ENCODE results near the gene ASPN. TPM values are rescaled to one million over a fixed set of nuclear protein-coding genes. Genes with fewer than 3 reads are reported as not detected.
A peak's percentile ranks its signal among the peaks of the same experiment; 100 is the strongest.

The ASPN gene
- total RNA-seq, 6 donors from 2014 or later: 3.2 to 9.6 (median 5.8) TPM; not detected in 1

DNA sequence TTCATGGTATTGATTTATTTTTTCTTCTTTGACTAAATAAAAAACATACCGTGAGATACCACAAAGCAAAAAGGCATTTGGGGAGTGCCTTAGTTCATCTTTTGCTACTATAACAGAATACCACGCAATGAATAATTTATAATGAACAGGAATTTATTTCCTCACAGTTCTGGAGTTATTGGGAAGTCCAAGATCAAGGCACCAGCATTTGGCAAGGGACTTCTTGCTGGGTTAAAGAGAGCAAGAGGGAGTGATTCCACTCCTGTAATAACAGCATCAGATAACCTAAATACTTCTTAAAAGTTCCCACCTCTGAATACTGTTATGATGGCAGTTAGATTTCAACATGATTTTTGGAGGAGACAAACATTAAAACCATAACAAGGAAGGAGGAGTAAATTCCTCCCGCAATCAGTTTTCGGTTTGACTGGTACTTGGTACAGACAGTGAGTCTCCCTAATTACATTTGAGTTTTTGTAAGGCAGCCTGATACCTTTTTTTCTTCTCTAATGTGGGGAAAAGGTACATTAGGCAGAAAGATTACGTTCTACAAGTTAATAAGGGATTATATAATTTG is 49.2 kb downstream of the ASPN start:
- 89 to 93% methylated on average over 5 of the region's 5 CpGs for WGBS, 2 donors
- H3K27me3 ChIP-seq: no peaks in the 10 kb centered on the region

GRCh38 chr9:92432350-92432749 is 50.0 kb downstream of the ASPN start:
- 80 to 88% methylated on average over 5 of the region's 5 CpGs for WGBS, 2 donors
- no peak for ATAC-seq (ENCODE audit: low FRiP score in 2 of 2)

More for the DNA sequence above, 49.2 kb downstream of the ASPN start:
- DNase-seq: no peak
- Histone ChIP-seq H3K27ac (no peak overlapping the region), H3K36me3 (no peaks in the 10 kb centered on the region), H3K4me1 (no peaks in the 10 kb centered on the region), H3K4me3 (no peak overlapping the region), H3K9me3 (no peaks in the 10 kb centered on the region)
- no peak for TF ChIP-seq EP300 (IDR thresholded peaks at IDR 0.05)
- no peak for TF ChIP-seq POLR2A (IDR thresholded peaks at IDR 0.05)
- TF ChIP-seq, protein P1, sequence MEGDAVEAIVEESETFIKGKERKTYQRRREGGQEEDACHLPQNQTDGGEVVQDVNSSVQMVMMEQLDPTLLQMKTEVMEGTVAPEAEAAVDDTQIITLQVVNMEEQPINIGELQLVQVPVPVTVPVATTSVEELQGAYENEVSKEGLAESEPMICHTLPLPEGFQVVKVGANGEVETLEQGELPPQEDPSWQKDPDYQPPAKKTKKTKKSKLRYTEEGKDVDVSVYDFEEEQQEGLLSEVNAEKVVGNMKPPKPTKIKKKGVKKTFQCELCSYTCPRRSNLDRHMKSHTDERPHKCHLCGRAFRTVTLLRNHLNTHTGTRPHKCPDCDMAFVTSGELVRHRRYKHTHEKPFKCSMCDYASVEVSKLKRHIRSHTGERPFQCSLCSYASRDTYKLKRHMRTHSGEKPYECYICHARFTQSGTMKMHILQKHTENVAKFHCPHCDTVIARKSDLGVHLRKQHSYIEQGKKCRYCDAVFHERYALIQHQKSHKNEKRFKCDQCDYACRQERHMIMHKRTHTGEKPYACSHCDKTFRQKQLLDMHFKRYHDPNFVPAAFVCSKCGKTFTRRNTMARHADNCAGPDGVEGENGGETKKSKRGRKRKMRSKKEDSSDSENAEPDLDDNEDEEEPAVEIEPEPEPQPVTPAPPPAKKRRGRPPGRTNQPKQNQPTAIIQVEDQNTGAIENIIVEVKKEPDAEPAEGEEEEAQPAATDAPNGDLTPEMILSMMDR (IDR thresholded peaks at IDR 0.05): no peak
- no peak for TF ChIP-seq POLR2AphosphoS5 (IDR thresholded peaks at IDR 0.05)
- no peak for ATAC-seq (ENCODE audit: low FRiP score in 2 of 2)

DNA sequence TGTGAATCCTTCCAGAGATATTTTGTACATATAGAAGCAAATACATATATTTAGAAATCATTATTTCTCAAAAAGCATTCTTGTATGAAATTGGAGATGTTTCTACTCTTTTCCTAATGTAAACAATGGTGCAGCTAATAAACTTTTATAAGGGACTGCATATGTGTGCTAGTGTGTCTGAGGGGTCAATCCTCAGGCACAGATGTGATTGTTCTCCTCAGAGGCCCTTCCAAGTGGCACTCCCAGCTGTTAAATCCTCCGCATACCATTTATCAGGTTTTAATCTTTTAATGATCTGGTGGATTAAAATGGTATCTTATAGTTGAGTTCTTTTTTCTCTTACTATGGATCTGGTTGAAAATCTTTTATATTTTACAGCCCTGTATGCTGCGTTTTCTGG is 52.5 kb downstream of the ASPN start:
- 68 to 100% methylated on average over 2 of the region's 2 CpGs for WGBS, 2 donors
- ATAC-seq (ENCODE audit: low FRiP score in 2 of 2) (no peak), DNase-seq (no peak)
- Histone ChIP-seq H3K27ac (no peak overlapping the region), H3K36me3 (no peaks in the 10 kb centered on the region), H3K9me3 (no peaks in the 10 kb centered on the region), H3K4me1 (no peaks in the 10 kb centered on the region), H3K27me3 (no peaks in the 10 kb centered on the region), H3K4me3 (no peak overlapping the region)
- TF ChIP-seq, protein P1 (IDR thresholded peaks at IDR 0.05): no peak
- TF ChIP-seq EP300 (IDR thresholded peaks at IDR 0.05) (no peak), POLR2A (IDR thresholded peaks at IDR 0.05) (no peak), POLR2AphosphoS5 (IDR thresholded peaks at IDR 0.05) (no peak)

More at GRCh38 chr9:92432350-92432749, 50.0 kb downstream of the ASPN start:
- no peak overlapping the region for H3K4me3 ChIP-seq
- H3K4me1 ChIP-seq: no peaks in the 10 kb centered on the region
- no peaks in the 10 kb centered on the region for H3K27me3 ChIP-seq
- no peak for DNase-seq
- no peaks in the 10 kb centered on the region for H3K9me3 ChIP-seq
- TF ChIP-seq POLR2AphosphoS5 (IDR thresholded peaks at IDR 0.05) (no peak), EP300 (IDR thresholded peaks at IDR 0.05) (no peak), POLR2A (IDR thresholded peaks at IDR 0.05) (no peak)
- TF ChIP-seq, protein P1 (IDR thresholded peaks at IDR 0.05): no peak
- H3K27ac ChIP-seq: no peak overlapping the region
- no peaks in the 10 kb centered on the region for H3K36me3 ChIP-seq

DNA sequence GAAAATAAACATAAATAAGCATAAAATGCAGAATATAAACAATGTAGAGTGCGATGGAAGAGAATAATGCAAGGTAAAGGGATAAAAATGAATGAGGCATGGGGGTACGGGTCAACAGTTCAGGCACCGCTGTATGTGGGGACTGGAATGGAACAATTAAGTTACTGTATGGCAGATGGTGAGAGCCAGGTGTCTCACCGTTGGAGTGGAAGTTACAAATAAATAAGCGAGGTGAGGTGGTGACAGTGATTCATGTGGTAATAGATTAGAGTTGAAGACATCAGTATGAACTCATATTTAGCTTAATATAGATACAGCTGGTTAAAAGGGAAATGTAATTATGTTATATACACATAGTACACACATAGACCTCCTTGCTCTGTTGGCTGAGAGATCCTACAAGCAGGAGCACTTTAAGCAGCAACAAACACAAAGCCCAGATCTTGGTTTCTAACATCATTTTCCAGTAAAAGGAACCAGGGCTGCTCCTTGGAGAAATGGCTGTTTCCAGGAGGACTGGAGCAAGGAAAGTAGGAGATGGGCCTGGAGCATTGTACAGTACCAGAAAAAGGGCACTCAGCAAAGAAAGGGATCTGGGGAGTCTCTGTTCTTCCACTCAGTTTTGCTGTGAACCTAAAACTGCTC is 55.7 kb downstream of the ASPN start:
- Histone ChIP-seq H3K9me3 (no peaks in the 10 kb centered on the region), H3K27ac (peak overlapping the region in 1 of 4 donors; percentile 2), H3K4me1 (no peaks in the 10 kb centered on the region), H3K27me3 (no peaks in the 10 kb centered on the region), H3K36me3 (no peaks in the 10 kb centered on the region), H3K4me3 (no peak overlapping the region)
- no peak for ATAC-seq (ENCODE audit: low FRiP score in 2 of 2)
- TF ChIP-seq EP300 (IDR thresholded peaks at IDR 0.05) (no peak), POLR2A (IDR thresholded peaks at IDR 0.05) (no peak), POLR2AphosphoS5 (IDR thresholded peaks at IDR 0.05) (no peak)
- TF ChIP-seq, protein P1 (IDR thresholded peaks at IDR 0.05): no peak
- WGBS, 2 donors: 77 to 78% methylated on average over 5 of the region's 5 CpGs
- no peak for DNase-seq

DNA sequence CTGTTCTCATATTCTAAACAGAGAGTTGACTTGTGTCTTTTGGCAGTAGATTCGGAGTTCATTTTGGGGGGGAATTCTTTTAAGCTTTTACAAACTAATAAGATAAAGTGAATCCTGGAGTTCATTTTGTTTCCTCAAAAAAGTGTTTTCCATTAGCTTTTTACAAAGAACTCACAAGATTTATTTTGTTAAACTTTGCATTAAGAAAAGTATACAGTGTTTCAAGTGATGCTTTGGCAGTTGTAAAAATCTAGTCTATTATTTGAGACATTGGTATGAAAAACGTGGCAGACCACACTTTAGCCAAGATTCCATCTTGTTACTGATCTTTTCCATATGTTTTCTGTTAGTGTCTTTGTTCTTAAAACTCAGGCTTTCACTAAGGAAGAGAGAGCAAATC is 56.8 kb downstream of the ASPN start:
- Histone ChIP-seq H3K27me3 (no peaks in the 10 kb centered on the region), H3K9me3 (no peaks in the 10 kb centered on the region), H3K36me3 (no peaks in the 10 kb centered on the region), H3K4me3 (no peak overlapping the region), H3K27ac (no peak overlapping the region), H3K4me1 (no peaks in the 10 kb centered on the region)
- ATAC-seq (ENCODE audit: low FRiP score in 2 of 2) (no peak), DNase-seq (no peak)
- WGBS, 2 donors: 60 to 61% methylated on average over 2 of the region's 2 CpGs
- TF ChIP-seq POLR2A (IDR thresholded peaks at IDR 0.05) (no peak), EP300 (IDR thresholded peaks at IDR 0.05) (no peak), POLR2AphosphoS5 (IDR thresholded peaks at IDR 0.05) (no peak)
- TF ChIP-seq, protein P1 (IDR thresholded peaks at IDR 0.05): no peak

All from upper lobe of left lung (tissue), 6 donors.